T-helper 9 cell (primary cell): Measurements from ENCODE around the gene ULBP3.
A peak's percentile ranks its signal among the peaks of the same experiment; 100 is the strongest.
"Not testable (repeated sequence)": the region's sequence is repeated elsewhere in the genome, so short reads cannot be mapped to it uniquely, and the experiment has no call there.

Experiments used
- DNase-seq: peaks from one replicate; pipeline ENCODE4 v3.0.0-alpha.2; 2020

ULBP3 gene

DNA sequence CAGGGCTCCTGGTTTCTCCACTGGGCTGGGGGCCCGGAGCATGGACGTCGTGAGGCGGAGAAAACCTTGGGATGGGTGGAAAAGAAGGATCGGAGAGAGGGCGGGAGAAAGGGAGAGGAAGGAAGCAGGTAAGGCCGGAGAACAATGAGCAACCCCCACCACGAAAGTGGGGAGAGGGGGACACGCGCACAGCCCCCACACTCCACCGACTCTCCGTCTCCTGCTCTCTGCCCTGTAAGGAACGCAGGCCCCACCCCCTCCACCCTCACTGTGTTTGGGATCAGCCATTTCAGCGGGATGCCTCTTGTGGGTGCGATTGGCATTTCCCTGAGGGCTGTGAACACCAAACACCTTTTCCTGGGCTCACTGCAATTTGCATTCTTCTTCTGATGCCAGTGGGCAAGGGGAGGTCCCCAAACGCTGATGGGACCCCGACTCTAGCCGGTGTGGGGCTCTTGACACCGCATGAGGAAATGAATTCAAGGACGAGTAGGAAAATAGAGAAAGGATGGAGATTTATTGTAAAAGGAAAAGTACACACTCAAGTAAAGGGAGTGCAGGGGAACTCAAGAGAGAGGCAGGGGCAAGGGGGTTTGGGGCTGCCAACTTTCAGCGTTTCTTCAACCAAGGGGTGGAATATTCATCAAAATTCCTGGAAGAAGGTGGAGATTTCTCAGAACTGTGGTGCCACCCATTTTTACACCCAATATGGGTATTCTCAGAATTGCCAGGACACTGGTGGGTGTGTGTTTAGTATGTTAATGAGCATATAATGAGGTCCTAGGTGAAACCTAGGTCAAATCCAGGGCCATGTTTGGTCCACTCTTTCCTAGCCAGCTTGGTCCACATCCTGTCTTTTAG, 30.5 kb downstream of the ULBP3 start:
- no peak for DNase-seq

DNA sequence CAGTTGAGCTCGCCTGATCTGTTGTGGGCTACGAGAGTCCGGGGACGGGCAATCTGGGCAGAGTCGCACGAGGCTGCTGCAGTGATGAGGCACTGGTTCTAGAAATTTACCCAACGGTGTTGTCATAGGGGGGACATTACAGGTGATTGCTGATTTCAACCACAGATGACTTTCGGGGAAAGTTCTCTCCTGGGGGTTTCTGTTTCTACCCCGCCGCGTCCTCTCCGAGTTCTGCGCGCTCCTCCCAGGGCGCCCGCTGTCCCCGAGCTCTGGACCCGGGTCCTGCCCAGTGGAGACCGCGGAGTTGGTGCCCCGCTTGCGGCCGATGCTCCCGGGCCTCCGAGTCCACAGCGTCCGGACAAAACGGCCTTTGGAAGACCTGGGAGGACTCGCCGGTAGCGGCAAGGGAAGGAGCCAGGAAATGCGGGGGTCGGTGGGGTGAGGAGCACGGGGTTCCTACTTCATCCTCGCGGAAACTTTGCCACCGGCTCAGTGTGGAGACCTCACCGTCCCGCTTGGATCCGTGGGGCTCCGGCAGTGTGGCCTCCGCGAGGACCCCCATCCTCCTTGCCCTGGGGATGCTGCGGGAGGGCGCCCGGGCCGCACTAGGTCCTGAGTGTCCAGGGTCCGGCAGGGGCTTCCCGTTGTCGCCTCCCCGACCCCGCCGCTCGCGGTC, 31.3 kb downstream of the ULBP3 start:
- no peak for DNase-seq

DNA sequence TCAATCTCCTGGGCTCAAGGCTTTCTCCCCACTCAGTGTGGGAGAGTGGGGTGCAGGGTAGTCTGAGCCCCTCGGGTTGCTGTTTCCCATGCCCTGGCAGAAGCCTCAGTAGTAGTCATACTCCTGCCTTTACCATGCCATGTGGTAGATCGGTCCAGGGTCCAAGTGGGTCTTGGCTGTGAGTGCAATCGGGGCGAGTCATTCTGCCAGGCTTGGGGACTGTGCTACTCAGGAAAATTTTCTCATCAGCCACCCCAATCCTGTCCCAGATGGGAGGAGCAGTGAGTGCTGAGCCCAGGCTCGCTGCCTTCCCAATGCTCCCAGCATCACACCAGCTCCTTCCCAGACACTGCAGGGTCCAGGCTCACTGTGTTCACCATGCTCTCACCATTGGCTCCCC, 32.8 kb downstream of the ULBP3 start:
- no peak for DNase-seq

DNA sequence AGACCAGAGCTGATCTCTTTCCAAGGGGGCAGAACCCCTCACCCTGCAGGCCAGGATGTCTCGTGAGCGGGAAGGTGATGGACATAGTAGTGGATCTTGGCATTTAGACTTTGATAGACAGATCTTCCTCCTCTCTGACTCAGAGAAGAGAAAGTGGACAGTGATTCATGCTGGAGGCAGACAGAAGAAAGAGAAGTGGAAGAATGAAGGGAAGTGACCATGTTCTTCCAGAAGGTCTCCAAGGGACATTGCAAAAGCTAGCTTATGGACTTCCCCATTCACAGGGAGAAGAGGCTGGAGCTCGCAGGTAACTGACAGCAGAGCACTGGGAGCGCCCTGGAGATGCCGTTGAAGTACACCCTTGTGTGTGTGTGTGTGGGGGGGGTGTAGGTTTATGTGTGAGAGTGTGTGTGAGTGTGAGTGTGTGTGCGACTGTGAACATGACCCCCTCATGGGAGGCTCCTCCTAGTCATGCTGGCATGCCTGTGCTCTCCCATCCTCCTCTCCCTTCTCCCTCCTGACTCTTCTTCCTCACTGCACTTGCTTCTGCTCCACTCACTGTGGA, 35.6 kb downstream of the ULBP3 start:
- no peak for DNase-seq

DNA sequence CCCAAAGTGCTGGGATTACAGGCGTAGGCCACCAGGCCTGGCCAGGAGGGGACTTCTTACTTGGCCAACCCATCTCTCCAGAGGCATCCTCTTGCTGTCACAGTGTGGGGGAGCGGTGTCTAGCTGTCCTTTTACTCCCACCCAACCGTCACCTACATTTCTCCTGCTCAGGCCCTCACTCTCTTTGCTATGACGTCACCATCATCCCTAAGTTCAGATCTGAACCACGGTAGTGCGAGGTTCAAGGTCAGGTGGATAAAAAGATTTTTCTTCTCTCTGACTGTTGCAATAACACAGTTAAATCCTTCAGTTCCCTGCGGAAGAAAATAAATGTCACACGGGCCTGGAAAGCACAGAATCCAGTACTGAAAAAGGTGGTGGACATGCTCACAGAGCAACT, 36.3 kb downstream of the ULBP3 start:
- DNase-seq: no peak

DNA sequence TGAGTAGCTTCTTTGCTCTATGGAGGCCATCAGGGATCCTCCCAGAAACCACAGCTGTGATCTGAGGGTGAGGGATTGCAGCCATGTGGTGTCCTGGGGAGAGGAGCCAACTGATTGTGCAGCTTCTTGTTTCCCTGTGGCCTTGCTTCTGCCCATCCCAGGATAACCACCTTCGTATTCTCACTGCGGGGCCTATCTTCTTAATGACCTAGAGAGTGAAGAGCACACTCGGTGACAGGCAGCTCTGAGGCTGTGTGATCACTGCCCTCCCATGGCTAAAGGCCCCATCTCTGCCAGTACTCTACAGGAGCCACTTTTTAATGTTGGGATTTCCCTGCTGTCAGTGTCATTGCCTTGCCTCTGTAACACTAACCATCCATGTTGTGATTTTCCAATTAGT, 38.3 kb downstream of the ULBP3 start:
- no peak for DNase-seq

DNA sequence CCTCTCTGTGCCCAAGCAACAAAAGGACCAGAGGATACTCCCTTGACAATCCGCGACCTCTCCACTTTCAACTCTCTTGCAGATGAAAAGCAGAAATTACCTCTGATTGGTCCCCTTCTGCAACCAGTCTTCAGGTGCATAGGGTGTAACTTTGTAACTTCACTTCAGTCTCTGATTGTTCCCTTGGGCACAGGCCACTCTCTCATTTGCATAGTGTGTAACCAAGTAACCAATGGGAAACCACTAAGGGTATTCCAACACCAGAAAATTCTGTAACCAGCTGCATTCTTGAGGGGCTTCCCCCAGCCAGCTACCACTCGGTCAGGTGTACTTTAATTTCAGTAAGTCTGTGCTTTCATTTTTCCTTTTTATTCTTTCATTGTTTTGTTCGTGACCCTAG, 39.2 kb downstream of the ULBP3 start:
- no peak for DNase-seq

DNA sequence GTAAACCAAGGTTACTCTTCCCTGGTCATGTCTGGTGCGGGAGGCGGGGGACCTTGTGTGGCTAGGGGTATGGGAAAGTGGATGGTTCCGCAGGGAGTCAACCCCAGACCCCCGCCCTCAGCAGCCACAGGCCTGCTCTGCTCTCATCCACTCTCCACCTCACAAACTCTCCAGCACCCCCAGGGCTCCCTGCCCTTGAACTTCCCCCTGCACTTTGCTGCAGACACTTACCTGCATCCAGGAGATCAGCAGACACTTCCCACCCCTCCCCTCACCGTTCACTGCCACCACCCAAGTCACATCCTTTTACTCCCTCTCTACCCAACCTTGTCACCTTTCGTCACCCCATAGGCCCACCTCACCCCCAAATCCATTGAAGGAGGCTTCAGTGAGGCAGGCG, 39.6 kb downstream of the ULBP3 start:
- no peak for DNase-seq

DNA sequence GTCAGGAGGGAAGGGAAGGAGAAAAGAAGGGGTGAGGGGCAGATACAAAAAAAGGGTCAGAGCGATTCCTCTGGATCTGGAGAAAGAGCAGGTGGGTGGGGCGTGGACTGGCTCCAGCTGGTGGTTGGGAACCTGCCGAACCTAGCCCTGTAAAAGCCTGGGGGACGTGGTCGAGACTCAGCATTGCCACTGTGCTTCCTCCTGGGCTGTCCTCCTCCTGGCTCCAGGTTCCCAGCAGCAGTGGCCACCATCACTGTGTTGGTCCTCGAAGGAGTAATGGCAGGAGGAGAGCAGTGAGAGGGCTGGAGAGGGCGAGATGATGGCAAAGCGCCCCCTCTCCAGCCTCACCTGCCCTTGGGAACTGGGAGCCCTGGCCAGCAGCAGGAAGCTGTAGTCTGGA, 40.1 kb downstream of the ULBP3 start:
- no peak for DNase-seq

DNA sequence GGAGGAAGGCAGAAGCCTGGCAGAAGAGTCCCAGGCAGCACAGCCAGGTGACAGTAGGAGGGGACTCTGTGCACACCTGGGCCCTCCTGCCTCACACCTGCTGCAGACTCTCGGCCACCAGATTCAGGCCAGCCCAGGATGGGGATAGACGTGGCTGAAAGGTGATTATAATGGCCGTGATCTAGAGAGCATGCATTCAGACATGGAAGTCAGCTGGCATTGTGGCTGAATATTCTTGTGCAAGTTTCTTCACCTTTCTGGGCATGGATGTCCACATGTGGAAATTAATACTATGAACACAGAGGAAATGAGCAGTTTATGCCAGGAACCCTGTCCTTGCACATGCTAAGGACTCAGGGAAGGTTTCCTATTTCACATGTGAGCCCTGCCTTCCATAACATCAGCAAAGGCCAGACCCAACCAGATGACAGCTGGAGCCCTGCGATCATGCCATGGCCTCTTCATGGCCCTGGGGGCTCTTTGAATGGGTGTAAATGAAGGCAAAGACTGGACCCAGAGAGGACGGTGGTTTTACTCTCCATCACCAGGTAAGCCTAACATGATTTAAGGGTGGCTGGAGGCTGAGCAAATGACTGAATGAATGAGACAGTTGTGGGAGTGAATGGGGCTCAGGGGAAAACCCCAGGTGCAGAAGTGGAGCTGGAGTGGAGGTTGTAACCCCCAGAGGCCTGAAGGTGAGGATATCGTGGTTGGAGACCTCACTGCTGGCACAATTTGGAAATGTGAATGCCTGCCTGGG, 40.9 kb downstream of the ULBP3 start:
- no peak for DNase-seq

DNA sequence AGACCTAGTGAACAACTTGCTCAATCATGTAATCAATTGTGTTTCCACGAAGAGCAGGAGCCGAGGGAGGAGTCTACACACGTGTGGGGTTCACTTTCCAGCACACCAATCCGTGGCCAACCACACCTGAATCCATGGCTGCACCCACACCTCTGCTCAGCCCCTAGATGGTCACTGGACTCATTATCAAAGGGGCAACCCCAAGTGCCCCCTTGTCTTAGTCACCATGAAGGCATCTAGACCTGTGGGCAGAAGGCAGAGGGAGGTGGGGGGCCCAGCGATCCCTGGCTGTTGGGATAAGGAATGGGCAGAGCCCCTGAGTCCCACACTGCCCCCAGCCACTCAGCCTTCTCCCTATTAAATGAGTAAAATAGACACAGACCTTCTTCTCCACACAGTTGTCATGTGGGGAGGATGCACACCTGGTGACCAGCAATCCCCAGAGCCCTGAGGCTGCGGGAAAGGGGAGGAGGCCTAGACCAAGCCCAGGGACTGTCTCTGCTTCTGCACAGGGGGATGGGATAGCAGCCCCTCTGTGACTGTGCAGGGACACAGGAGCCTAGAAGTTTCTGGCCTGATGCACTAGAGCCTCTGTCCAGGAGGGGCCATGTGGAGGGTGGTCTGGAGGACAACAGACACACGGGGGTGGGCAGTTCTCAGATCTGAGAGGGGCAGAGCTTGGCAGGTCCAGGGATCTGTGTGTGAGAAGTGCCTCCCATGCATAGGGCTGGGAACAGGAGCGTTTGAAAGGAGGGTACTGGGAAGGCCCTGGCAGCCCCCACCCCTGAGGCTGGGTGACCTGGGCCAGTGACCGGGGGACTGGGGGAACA, 41.7 kb downstream of the ULBP3 start:
- no peak for DNase-seq

DNA sequence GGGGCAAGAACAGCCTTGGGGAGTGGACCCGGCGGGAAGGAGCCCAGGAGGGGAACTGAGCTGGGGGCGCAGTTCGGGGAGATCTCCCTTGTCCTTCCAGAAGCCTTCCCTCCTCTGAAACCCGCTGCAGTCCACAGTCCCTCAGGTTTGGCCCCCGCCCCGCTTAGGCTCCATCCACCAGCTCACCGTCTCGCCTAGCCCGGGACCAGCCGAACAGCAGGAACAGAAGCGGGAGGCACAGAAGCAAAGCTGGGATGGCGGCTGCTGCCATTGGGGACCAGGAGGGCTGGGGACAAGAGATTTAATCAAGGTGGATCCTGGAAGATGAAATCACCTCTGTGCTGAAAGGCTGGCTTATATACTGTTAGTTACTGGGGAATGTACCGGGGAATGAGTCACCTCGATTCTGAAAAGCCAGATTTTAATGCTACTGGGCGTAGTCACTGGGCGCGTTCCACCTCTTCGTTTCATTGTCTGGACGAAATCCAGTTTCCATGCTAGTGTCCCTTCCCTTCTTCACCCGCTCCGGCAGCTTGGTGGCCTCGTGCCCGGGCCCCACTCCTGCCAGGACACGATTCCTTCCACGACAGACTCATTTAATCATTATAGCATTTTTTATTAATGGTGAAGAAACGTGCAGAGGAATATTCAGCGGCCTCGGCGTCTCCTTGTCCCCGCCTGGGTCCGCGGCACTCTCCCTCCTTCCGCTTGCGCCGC, 43.6 kb downstream of the ULBP3 start, which contains the start of gene RAET1L:
Gene RAET1L (minus strand): TSS at position 332 of the 717 bp plus-strand sequence. CDS start 61 bp downstream, at position 271.
- DNase-seq: no peak

DNA sequence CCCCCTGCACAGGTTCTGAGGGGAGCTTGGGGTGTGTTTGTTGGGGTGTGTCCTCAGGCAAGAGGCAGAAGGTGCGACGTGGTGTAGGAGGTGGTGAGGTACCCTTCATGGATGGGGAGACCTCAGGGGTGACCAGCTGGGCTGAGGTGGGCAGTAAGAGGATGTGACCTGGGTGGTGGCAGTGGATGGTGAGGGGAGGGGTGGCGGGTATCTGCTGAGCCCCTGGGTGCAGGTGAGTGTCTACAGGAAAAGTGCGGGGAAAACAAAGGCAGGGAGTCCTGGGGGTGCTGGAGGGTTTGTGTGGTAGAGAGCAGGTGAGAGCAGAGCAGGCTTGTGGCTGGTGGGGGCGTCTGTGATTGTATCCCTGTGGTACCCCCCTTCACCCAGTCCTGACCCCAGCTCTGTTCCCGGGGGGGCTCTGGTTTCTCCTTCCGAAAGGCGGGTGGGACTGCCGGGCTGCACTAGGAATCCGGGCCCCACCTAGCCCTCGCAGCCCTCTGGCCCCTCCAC, 44.2 kb downstream of the ULBP3 start:
- DNase-seq: no peak

DNA sequence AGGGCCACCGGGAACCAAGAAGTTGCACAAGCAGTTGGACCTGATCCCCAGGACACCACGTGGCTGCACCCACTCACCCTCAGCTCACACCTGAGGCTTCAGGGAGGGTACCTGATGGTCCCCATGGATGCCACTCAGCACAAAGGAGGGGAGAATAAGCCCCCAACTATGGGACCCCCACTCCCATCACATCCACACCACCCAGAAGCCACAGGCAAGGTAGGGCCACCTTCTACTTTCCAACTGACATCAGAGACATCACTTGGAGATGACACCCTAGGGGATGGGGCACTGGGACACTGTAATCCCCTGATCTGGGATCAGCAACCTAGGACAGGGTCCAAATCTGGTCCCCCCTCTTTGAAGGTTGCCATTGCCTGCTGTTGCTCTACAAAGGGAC, 44.9 kb downstream of the ULBP3 start:
- not testable (repeated sequence) for DNase-seq

DNA sequence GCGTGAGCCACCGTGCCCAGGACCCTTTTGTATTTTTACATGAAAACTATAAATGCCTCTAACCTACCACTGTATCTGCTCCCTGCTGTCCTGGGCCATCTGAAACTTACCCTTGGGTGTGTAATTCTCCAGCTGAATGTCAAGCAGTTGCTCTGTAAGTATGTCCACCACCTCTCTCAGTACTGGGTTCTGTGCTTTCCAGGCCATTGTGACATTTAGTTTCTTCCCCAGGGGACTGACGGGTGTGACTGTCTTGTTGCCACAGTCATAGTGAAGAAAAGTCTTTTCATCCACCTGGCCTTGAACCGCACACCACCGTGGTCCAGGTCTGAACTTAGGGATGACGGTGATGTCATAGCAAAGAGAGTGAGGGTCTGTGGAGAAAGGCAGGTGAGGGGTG, 47.1 kb downstream of the ULBP3 start:
- not testable (repeated sequence) for DNase-seq

DNA sequence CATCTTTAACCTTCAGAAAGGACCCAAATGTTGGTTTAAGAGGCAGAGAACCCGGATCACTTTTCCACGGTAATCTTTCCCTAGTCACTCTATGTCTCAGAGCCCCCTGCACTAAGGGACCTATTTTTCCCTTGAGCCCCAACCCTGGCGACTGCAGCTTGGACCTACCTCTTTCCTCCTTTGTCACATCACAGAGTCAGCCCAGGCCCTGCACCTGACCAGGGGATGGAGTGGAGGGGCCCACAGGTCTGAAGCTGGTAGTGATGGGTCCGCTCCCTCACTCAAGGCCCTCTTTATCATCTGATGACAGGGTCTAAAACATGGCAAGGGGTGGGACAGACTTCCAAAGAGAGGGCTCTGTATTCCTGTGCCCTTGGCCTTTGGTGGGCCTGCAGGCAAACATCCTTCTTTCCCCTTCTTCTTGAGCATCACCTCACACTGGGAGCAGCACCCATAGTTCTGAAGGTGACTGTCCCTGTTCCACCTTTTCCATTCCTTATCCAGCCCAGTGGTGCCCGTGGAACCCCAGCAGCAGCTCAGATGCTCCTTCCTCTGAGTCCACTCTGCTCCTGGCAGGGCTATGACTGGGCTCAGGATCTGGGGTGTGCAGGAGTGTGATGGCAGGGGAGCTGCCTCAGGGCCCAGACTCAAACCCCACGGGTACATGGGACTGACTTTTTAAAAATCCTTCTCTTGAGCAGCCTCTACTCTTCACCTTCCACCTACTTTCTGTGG, 49.9 kb downstream of the ULBP3 start:
- no peak for DNase-seq

DNA sequence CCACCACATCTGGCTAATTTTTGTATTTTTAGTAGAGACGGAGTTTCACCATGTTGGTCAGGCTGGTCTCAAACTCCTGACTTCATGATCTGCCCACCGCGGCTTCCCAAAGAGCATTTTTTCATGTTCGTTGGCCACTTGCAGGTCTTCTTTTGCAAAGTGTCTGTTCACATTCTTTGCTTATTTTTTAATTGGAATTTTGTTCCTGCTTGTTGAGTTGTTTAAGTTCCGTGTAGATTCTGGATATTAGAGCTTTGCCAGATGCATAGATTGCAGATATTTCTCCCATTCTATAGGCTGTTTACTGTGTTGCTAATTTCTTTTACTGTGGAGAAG, 51.8 kb downstream of the ULBP3 start:
- DNase-seq: not testable (repeated sequence)

DNA sequence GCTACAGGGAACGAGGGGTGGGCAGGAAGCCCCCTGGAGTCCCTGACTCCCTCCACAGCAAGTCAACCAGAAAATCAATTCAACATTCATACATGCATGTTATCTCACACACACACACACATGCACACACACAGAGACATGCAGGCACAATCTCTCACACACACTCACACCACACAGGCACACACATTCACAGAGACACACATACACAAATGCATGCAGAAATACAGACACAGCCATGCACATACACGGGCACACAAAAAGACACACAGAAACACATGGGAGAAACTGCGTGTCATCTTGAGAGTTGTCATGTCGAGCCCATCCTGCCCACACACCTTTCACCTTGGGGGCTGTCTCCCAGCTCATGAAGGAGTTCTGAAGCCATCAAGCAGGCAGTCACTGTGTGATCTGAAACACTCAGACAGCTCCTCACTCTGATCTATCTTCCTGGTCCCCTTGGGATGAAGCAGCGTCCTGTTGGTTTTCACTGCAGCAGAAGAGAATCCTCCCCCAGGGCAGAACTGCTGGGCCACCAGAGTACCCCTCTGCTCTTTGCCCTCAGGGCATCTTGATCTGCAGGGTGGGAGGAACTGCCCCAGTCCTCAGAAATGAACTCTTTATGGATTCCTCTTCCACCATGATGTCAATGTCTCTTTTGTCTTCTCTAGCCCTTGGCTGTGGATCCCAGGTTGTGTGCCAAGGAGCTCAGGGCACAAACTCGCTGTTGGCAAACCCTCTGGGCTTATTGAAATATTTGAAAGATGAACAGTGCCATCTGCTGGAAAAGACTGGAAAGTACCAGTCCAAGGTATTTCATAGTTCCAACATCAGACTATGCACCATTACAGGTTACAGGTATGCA, 52.4 kb downstream of the ULBP3 start:
- peak; percentile 41 for DNase-seq

DNA sequence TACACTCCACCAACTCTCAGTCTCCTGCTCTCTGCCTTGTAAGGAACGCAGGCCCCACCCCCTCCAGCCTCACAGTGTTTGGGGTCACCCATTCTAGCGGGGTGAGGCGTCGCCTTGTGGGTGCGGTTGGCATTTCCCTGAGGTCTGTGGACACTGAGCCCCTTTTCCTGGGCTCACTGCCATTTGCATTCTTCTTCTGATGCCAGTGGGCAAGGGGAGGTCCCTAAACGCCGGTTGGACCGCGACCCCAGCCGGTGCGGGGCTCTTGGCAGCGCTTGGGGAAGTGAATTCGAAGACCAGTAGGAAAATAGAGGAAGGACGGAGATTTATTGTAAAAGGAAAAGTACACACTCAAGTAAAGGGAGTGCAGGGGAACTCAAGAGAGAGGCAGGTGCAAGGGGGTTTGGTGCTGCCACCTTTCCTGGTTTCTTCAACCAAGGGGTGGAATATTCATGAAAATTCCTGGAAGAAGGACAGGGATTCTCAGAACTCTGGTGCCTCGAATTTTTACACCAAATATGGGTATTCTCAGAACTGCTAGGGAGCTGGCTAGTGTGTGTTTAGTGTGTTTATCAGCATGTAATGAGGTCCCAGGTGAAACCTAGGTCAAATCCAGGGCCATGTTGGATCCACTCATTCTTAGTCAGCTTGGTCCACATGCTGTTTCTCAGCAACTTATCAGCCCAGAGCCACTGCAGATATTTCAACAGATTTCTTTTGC, 53.5 kb downstream of the ULBP3 start:
- DNase-seq: not testable (repeated sequence)
